ENCODE data around the gene TBC1D4. TPM values are rescaled to one million over a fixed set of nuclear protein-coding genes. Genes with fewer than 3 reads are reported as not detected.

Gene TBC1D4
- total and polyA plus RNA-seq, 10 of the 15 experiments (the other 5 are each of a cell fraction or from before 2014, with no cell fraction given) = 11.0 to 38.6 (median 25.5) TPM

DNA sequence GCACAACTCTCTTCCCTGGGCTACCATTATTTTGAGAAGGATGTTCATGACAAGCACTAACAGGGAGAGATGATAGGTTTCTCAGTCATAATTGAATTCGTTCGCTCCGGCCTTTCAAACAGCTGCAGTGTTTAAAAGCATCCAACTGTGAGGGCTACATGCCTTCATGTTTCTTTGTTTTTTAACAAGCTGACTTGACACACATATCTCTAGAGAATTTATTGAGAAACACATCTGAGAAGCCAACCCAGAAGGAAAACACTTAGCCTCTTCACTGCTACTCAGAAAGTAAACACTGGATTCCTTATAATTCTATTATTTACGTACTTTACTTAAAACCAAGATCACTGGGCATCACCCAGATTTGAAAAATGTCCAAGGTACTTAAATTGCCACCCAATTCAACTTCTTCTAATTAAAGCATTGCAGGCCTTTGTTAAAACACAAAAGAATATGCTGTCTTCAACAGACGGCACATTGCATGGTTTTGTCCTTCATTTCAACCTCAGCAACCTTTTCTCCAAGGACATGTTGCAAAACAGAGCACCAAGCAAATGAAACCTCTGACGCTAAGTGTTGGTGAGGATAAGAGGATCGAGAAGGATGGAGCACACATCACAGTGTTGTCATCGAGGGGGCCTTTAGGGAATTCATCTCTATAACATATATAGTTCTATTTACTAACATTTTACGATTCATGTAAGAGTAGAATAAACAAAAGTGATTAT, 75.8 kb downstream of the TBC1D4 start (continued):
- TF ChIP-seq, protein P1, sequence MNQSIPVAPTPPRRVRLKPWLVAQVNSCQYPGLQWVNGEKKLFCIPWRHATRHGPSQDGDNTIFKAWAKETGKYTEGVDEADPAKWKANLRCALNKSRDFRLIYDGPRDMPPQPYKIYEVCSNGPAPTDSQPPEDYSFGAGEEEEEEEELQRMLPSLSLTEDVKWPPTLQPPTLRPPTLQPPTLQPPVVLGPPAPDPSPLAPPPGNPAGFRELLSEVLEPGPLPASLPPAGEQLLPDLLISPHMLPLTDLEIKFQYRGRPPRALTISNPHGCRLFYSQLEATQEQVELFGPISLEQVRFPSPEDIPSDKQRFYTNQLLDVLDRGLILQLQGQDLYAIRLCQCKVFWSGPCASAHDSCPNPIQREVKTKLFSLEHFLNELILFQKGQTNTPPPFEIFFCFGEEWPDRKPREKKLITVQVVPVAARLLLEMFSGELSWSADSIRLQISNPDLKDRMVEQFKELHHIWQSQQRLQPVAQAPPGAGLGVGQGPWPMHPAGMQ (IDR thresholded peaks at IDR 0.05; ENCODE audit: borderline replicate concordance) = no peak
- TF ChIP-seq SUZ12 (IDR thresholded peaks at IDR 0.05; ENCODE audit: unreplicated experiment) = no peak
- TF ChIP-seq, protein P2, sequence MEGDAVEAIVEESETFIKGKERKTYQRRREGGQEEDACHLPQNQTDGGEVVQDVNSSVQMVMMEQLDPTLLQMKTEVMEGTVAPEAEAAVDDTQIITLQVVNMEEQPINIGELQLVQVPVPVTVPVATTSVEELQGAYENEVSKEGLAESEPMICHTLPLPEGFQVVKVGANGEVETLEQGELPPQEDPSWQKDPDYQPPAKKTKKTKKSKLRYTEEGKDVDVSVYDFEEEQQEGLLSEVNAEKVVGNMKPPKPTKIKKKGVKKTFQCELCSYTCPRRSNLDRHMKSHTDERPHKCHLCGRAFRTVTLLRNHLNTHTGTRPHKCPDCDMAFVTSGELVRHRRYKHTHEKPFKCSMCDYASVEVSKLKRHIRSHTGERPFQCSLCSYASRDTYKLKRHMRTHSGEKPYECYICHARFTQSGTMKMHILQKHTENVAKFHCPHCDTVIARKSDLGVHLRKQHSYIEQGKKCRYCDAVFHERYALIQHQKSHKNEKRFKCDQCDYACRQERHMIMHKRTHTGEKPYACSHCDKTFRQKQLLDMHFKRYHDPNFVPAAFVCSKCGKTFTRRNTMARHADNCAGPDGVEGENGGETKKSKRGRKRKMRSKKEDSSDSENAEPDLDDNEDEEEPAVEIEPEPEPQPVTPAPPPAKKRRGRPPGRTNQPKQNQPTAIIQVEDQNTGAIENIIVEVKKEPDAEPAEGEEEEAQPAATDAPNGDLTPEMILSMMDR (IDR thresholded peaks at IDR 0.05 in 2 of 3, conservative IDR thresholded peaks at IDR 0.05 in 1 of 3; ENCODE audit: control insufficient read depth in 2 of 3, extremely low read depth in 1 of 3, insufficient read depth in 1 of 3, low read depth in 3 of 3, low read length in 3 of 3) = no peak
- TF ChIP-seq TCF7 (IDR thresholded peaks at IDR 0.05; ENCODE audit: borderline replicate concordance) = no peak

DNA sequence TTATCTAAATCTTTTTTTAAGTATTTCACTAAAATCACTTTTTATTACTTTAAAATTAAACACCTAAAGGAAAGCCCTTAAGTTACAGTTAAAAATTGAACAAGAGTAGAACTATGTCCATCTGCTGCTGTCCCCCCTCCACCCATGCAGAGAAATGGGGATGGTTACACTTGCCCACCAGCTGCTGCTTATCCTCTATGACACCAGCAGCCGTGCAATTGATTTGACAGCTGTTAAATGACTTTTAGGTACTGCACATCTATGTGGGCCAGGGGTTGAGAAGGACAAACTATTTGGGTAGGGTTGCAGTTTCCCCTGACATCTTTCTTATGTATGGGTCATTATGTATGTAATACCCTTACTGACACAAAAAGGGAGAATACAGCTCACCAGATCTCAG, 77.2 kb downstream of the TBC1D4 start:
- no peaks in the 10 kb centered on the region for H3K4me1 ChIP-seq (ENCODE audit: control insufficient read depth, insufficient read depth, low read length)
- H3K36me3 ChIP-seq (ENCODE audit: control insufficient read depth in 2 of 2, insufficient read depth in 2 of 2, low read length in 1 of 2) = no peaks in the 10 kb centered on the region
- H3K79me2 ChIP-seq (ENCODE audit: control insufficient read depth, insufficient read depth, low read length) = peaks cover 3% of the 10 kb centered on the region; the same call in 1 of the 2 replicates
- ATAC-seq (no peak), FAIRE-seq (no peak), DNase-seq (ENCODE audit: low read depth, low spot score) (no peak)
- no peak overlapping the region for H3K27ac ChIP-seq (ENCODE audit: control insufficient read depth, insufficient read depth)
- H2AFZ ChIP-seq (ENCODE audit: control insufficient read depth, low read depth, low read length) = no peak overlapping the region
- no peaks in the 10 kb centered on the region for H3K27me3 ChIP-seq (replicated peaks in 1 of 2; ENCODE audit: control insufficient read depth in 2 of 2, insufficient read depth in 2 of 2, low read length in 1 of 2)
- ChIA-PET CTCF (no interaction called here), RAD21 (ENCODE audit: unreplicated experiment) (no interaction called here), SMC1A (ENCODE audit: uncharacterized antibody, unreplicated experiment) (interaction anchor here (1.1 to 1.7 kb wide), 2 partner anchors 9 to 11 kb away, joined by 3 to 7 read pairs; no protein-coding TSS in a partner anchor), POLR2A (no interaction called here)
- no peak overlapping the region for H3K4me3 ChIP-seq
- no TSS peak for BruUV-seq (replicated peaks)
- in situ Hi-C loops (cut with MboI) (no loop called here), intact Hi-C loops (cut with micrococcal nuclease; ENCODE audit: unreplicated experiment) (no loop called here)
- H4K20me1 ChIP-seq (ENCODE audit: control insufficient read depth, insufficient read depth) = no peaks in the 10 kb centered on the region
- 71% methylated on average over 1 of the region's 1 CpG for WGBS (ENCODE audit: insufficient coverage, insufficient replicate concordance, low lambda C conversion rate, missing lambda C conversion rate)
- H3K9ac ChIP-seq (ENCODE audit: control insufficient read depth, insufficient read depth, low read length) = no peak overlapping the region
- peaks cover 3% of the 10 kb centered on the region; the same call in 2 of the 3 replicates for H3K9me3 ChIP-seq (replicated peaks; ENCODE audit: control insufficient read depth, insufficient read depth, low read length)
- H3K4me2 ChIP-seq (ENCODE audit: control insufficient read depth, insufficient read depth) = no peak overlapping the region
- TF ChIP-seq, protein P3, sequence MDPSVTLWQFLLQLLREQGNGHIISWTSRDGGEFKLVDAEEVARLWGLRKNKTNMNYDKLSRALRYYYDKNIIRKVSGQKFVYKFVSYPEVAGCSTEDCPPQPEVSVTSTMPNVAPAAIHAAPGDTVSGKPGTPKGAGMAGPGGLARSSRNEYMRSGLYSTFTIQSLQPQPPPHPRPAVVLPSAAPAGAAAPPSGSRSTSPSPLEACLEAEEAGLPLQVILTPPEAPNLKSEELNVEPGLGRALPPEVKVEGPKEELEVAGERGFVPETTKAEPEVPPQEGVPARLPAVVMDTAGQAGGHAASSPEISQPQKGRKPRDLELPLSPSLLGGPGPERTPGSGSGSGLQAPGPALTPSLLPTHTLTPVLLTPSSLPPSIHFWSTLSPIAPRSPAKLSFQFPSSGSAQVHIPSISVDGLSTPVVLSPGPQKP (IDR thresholded peaks at IDR 0.05; ENCODE audit: low read depth, low read length) = no peak
- no peak for TF ChIP-seq JUNB (IDR thresholded peaks at IDR 0.05)
- no peak for TF ChIP-seq SRF (IDR thresholded peaks at IDR 0.05; ENCODE audit: low read depth in 2 of 2, low read length in 2 of 2)
- no peak for TF ChIP-seq RAD51 (IDR thresholded peaks at IDR 0.05)
- TF ChIP-seq, protein P4, sequence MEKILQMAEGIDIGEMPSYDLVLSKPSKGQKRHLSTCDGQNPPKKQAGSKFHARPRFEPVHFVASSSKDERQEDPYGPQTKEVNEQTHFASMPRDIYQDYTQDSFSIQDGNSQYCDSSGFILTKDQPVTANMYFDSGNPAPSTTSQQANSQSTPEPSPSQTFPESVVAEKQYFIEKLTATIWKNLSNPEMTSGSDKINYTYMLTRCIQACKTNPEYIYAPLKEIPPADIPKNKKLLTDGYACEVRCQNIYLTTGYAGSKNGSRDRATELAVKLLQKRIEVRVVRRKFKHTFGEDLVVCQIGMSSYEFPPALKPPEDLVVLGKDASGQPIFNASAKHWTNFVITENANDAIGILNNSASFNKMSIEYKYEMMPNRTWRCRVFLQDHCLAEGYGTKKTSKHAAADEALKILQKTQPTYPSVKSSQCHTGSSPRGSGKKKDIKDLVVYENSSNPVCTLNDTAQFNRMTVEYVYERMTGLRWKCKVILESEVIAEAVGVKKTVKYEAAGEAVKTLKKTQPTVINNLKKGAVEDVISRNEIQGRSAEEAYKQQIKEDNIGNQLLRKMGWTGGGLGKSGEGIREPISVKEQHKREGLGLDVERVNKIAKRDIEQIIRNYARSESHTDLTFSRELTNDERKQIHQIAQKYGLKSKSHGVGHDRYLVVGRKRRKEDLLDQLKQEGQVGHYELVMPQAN (conservative IDR thresholded peaks at IDR 0.05) = no peak
- no peak for TF ChIP-seq IKZF1 (conservative IDR thresholded peaks at IDR 0.05)
- TF ChIP-seq, protein P5, sequence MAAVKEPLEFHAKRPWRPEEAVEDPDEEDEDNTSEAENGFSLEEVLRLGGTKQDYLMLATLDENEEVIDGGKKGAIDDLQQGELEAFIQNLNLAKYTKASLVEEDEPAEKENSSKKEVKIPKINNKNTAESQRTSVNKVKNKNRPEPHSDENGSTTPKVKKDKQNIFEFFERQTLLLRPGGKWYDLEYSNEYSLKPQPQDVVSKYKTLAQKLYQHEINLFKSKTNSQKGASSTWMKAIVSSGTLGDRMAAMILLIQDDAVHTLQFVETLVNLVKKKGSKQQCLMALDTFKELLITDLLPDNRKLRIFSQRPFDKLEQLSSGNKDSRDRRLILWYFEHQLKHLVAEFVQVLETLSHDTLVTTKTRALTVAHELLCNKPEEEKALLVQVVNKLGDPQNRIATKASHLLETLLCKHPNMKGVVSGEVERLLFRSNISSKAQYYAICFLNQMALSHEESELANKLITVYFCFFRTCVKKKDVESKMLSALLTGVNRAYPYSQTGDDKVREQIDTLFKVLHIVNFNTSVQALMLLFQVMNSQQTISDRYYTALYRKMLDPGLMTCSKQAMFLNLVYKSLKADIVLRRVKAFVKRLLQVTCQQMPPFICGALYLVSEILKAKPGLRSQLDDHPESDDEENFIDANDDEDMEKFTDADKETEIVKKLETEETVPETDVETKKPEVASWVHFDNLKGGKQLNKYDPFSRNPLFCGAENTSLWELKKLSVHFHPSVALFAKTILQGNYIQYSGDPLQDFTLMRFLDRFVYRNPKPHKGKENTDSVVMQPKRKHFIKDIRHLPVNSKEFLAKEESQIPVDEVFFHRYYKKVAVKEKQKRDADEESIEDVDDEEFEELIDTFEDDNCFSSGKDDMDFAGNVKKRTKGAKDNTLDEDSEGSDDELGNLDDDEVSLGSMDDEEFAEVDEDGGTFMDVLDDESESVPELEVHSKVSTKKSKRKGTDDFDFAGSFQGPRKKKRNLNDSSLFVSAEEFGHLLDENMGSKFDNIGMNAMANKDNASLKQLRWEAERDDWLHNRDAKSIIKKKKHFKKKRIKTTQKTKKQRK (IDR thresholded peaks at IDR 0.05; ENCODE audit: low read depth, low read length) = no peak
- no peak for TF ChIP-seq YBX1 (IDR thresholded peaks at IDR 0.05)

All from GM12878 (cell line).